ENCODE data around the gene DDX3X.
"Not testable (repeated sequence)": the region's sequence is repeated elsewhere in the genome, so short reads cannot be mapped to it uniquely, and the experiment has no call there.

The DDX3X gene

DNA sequence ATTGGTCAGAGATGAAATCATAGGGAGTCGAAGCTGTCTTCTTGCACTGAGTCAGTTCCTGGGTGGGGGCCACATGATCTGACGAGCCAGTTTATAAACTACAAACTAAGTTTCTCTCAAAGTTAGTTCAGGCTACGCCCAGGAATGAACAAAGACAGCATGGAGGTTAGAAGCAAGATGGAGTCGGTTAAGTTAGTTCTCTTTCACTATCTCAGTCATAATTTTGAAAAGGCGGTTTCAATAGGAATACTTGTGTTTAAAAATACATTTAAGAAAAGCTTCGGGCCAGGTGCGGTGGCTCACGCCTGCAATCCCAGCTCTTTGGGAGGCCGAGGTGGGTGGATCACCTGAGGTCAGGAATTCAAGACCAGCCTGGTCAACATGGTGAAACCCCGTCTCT, 77.3 kb downstream of the DDX3X start:
- H3K4me3 ChIP-seq (ENCODE audit: low read depth, low read length): not testable (repeated sequence)

DNA sequence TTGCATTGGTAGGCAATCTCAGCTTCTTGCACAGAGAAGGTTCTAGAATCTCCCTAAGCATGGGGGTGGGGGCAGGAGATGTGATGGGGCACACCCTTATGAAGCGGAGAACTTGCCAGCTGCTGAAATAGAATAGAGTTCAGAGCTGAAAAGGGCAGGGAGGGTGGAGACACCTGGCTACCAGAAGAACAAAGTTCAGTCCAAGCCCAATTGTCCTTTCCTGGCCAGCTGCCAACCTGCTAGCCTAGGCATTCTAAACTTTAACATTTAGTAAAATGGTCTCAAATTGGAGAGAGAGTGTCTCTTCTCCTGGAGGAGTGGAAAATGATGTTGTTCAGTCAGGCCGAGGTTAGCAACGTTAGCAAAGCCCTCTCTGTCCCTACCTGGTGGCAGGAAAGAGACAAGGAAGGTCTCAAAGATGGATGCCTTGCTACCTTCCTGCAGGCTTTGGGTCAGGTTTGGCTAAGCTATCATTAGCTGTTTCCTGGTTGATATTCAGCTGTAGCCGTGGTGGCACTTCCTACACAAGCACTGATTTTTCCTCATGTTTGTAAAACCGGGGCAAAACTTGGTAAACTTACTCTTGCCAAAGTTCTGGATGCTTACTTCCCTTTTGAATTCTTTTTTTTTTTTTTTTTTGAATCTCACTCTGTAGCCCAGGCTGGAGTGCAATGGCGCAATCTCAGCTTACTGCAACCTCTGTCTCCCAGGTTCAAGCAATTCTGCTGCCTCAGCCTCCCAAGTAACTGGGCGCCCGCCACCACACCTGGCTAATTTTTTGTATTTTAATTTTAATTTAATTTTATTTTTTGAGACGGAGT, 78.5 kb downstream of the DDX3X start:
- no peak overlapping the region for H3K4me3 ChIP-seq (ENCODE audit: low read depth, low read length)

Data from iPS-11a (cell line).